ENCODE measurements around the gene ZFYVE21.
"Not testable (repeated sequence)": the region's sequence is repeated elsewhere in the genome, so short reads cannot be mapped to it uniquely, and the experiment has no call there.

- not testable (repeated sequence) for TF ChIP-seq CTCF (IDR thresholded peaks at IDR 0.05); RCOR1 (IDR thresholded peaks at IDR 0.05; ENCODE audit: low read depth, low read length); HOXA7 (CRISPR knock-in tag; IDR thresholded peaks at IDR 0.05); CHD2 (IDR thresholded peaks at IDR 0.05; ENCODE audit: low read length, partially characterized antibody)
- TF ChIP-seq, protein P1, sequence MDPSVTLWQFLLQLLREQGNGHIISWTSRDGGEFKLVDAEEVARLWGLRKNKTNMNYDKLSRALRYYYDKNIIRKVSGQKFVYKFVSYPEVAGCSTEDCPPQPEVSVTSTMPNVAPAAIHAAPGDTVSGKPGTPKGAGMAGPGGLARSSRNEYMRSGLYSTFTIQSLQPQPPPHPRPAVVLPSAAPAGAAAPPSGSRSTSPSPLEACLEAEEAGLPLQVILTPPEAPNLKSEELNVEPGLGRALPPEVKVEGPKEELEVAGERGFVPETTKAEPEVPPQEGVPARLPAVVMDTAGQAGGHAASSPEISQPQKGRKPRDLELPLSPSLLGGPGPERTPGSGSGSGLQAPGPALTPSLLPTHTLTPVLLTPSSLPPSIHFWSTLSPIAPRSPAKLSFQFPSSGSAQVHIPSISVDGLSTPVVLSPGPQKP (IDR thresholded peaks at IDR 0.05; ENCODE audit: low read depth, low read length) = not testable (repeated sequence)
These were observed 24.0 kb upstream of the ZFYVE21 start for GRCh38 chr14:103691655-103692054.

Measured in A549 (cell line).